HepG2 (cell line): ENCODE measurements around the gene SP9. TPM values are rescaled to one million over a fixed set of nuclear protein-coding genes. Genes with fewer than 3 reads are reported as not detected.

Source experiments
- ATAC-seq: fragments of 200-7000 bp; cut with Tn5 transposase; 3 replicates; pipeline ENCODE4 v1.9.1; 2020; ENCODE audit warnings: mild to moderate bottlenecking, moderate library complexity
- BruUV-seq: library from RNA; stranded (reverse); fragments of 400-500 nt; replicated peaks from 2 replicates; lab custom pipeline; 2021; lab: Mats Ljungman, UMichigan
- CTCF ChIA-PET: fragments of 300-600 bp; formaldehyde crosslinking; extraction: SDS; loops from one replicate; lab custom pipeline; 2021; ENCODE audit warnings: low total read pairs, inconsistent platforms, low intra/inter-chr PET ratio; lab: Yijun Ruan, JAX
- POLR2A ChIA-PET: fragments of 350-600 bp; sonication (Branson Sonifier 250); formaldehyde crosslinking; loops from one replicate; lab custom pipeline; 2020; ENCODE audit warnings: antibody characterized with exemption, inconsistent platforms; lab: Yijun Ruan, JAX
- DNase-seq: peaks from one replicate; pipeline ENCODE4 v3.0.0-alpha.2; 2015; ENCODE audit warnings: low spot score
- FAIRE-seq: peaks from 3 replicates; lab custom pipeline; 2011; peaks lifted over from hg19 to GRCh38; lab: Jason Lieb, UNC
- H2AFZ ChIP-seq: one replicate; pipeline ENCODE4 v1.6.1; 2011; ENCODE audit warnings: low read length, inconsistent platforms
- H3K27ac ChIP-seq: fragments of 300-600 bp; 3 replicates; pipeline ENCODE4 v1.8.0; 2011; ENCODE audit warnings: mixed run types, mild to moderate bottlenecking, mixed read lengths, low read length, inconsistent platforms; ENCODE audit not compliant: insufficient read depth; ENCODE audit errors: extremely low read length
- H3K27me3 ChIP-seq, 2 experiments: fragments of 200-600 bp in 1 of 2; 2 replicates in 1 of 2; 3 replicates in 1 of 2; pipeline versions ENCODE4 v1.6.0 to v1.8.0; 2011; ENCODE audit warnings: low read length in 2 of 2, mild to moderate bottlenecking in 2 of 2, moderate library complexity in 2 of 2, inconsistent platforms in 1 of 2; ENCODE audit not compliant: insufficient read depth in 2 of 2, control insufficient read depth in 1 of 2
- H3K36me3 ChIP-seq, 2 experiments: fragments of 200-600 bp in 1 of 2; replicated peaks in 1 of 2; 2 replicates in 1 of 2; 3 replicates in 1 of 2; pipeline versions ENCODE4 v1.5.1 to v1.8.0; 2011; ENCODE audit warnings: low read length in 2 of 2, inconsistent platforms in 1 of 2; ENCODE audit not compliant: insufficient read depth in 2 of 2, control insufficient read depth in 1 of 2
- H3K4me1 ChIP-seq: 2 replicates; pipeline ENCODE4 v1.5.1; 2012; ENCODE audit warnings: low read length, inconsistent platforms; ENCODE audit not compliant: insufficient read depth
- H3K4me2 ChIP-seq: 2 replicates; pipeline ENCODE4 v1.6.0; 2011; ENCODE audit warnings: low read depth, low read length, inconsistent platforms
- H3K4me3 ChIP-seq, 3 experiments: fragments of 200-600 bp in 1 of 3; sonication (generic), shearing (Covaris generic) in 1 of 3; replicated peaks in 1 of 3; 2 replicates each; pipeline ENCODE4 v1.5.1; 2011 to 2016; ENCODE audit warnings: low read length in 3 of 3, inconsistent platforms in 2 of 3, low read depth in 2 of 3, mild to moderate bottlenecking in 2 of 3, control low read depth in 1 of 3, mixed read lengths in 1 of 3; ENCODE audit not compliant: insufficient read depth in 1 of 3
- H3K79me2 ChIP-seq: one replicate; pipeline ENCODE4 v1.6.1; 2011; ENCODE audit warnings: low read length, inconsistent platforms; ENCODE audit not compliant: insufficient read depth
- H3K9ac ChIP-seq: 2 replicates; pipeline ENCODE4 v1.6.0; 2011; ENCODE audit warnings: mild to moderate bottlenecking, low read depth, low read length, inconsistent platforms; ENCODE audit not compliant: insufficient read depth
- H3K9me3 ChIP-seq: 2 replicates; pipeline ENCODE4 v1.5.1; 2012; ENCODE audit warnings: mild to moderate bottlenecking, low read length
- H4K20me1 ChIP-seq: 2 replicates; pipeline ENCODE4 v1.6.0; 2011; ENCODE audit warnings: inconsistent platforms, mild to moderate bottlenecking, low read length, moderate library complexity; ENCODE audit not compliant: insufficient read depth
- HDAC1 ChIP-seq: sonication (generic); formaldehyde crosslinking; IDR thresholded peaks from 2 replicates; pipeline ENCODE4 v1.5.1; 2020; ENCODE audit warnings: mild to moderate bottlenecking, missing genetic modification reagents
- RARA ChIP-seq: IDR thresholded peaks from 2 replicates; pipeline ENCODE4 v1.6.1; 2016; ENCODE audit warnings: missing genetic modification reagents, missing compliant biosample characterization
- ZFP91 ChIP-seq: sonication (generic); formaldehyde crosslinking; IDR thresholded peaks from 2 replicates; pipeline ENCODE4 v1.9.0; 2022; ENCODE audit warnings: missing genetic modification reagents, mild to moderate bottlenecking, borderline replicate concordance
- ZNF24 ChIP-seq: fragments of 450-650 bp; IDR thresholded peaks from 2 replicates; pipeline ENCODE4 v1.6.1; 2017; ENCODE audit warnings: antibody characterized with exemption, mild to moderate bottlenecking
- ZNF3 ChIP-seq: IDR thresholded peaks from 2 replicates; pipeline ENCODE4 v1.7.0; 2017; ENCODE audit warnings: inconsistent platforms
- ZNF646 ChIP-seq: sonication (generic); formaldehyde crosslinking; IDR thresholded peaks from 2 replicates; pipeline ENCODE4 v1.9.0; 2021; ENCODE audit warnings: mild to moderate bottlenecking, missing genetic modification reagents
- WGBS: methylation state at CpG from one replicate; pipeline ENCODE4 v1.1.6; 2017; ENCODE audit warnings: low lambda C conversion rate; 5-methylcytosine and 5-hydroxymethylcytosine counted together
- in situ Hi-C: cut with HindIII; loops from 2 replicates; pipeline ENCODE4 v1.10.0; 2017; ENCODE audit warnings: low pct_unique_long_range_greater_than_20kb; ENCODE audit not compliant: extremely low pct_ligation_motif_present
- intact Hi-C: fragments of 100-400 bp; cut with micrococcal nuclease; formaldehyde crosslinking; loops from one replicate; pipeline ENCODE4 v1.10.0; 2022; ENCODE audit not compliant: unreplicated experiment
- polyA plus RNA-seq, 8 experiments: library from polyadenylated mRNA; depleted of rRNA in 3 of 8; stranded (reverse) in 7 of 8; unstranded in 1 of 8; fragments of >200 nt; fragmentation: Illumina TruSeq in 4 of 8; extraction: Trizol in 4 of 8; gene quantifications; 2 replicates each; pipeline versions ENCODE4 v1.2.1 to v1.2.3, GENCODE V29; 2011 to 2016; ENCODE audit warnings: low read depth in 4 of 8, missing spikeins in 1 of 8, mixed read lengths in 1 of 8; ENCODE audit not compliant: insufficient read depth in 1 of 8
- total RNA-seq, 5 experiments: library from RNA; depleted of rRNA; stranded (reverse); fragments of >200 nt; fragmentation: Illumina TruSeq; extraction: Trizol; gene quantifications; 2 replicates each; pipeline ENCODE4 v1.2.3, GENCODE V29; 2016; ENCODE audit warnings: low read depth in 1 of 5
- TF ChIP-seq, protein P1 (sequence below): sonication (generic); formaldehyde crosslinking; IDR thresholded peaks from 2 replicates; pipeline ENCODE4 v1.5.1; 2020; ENCODE audit warnings: mild to moderate bottlenecking, missing genetic modification reagents, moderate library complexity

Gene SP9
- total and polyA plus RNA-seq, 2 of the 13 experiments (the other 11 are each of a cell fraction or from before 2014, with no cell fraction given) = not detected

- CTCF ChIA-PET = no interaction called here
- Histone ChIP-seq H3K79me2 (no peaks in the 10 kb centered on the region), H3K9me3 (no peaks in the 10 kb centered on the region), H3K27me3 (peaks cover 18 to 89% of the 10 kb centered on the region in 2 experiments), H3K4me3 (peak overlapping the region; percentile 35 to 72 (median 63)), H3K36me3 (no peaks in the 10 kb centered on the region), H3K4me1 (peaks cover 56% of the 10 kb centered on the region), H2AFZ (no peak overlapping the region), H4K20me1 (peaks cover 3% of the 10 kb centered on the region; the same call in 1 of the 2 replicates), H3K27ac (no peak overlapping the region), H3K4me2 (peak overlapping the region; percentile 98), H3K9ac (no peak overlapping the region)
- in situ Hi-C loops = loop anchor here (5.0 kb wide), 1 partner anchor 86 kb away; the partner anchor contains the start of gene OLA1
- POLR2A ChIA-PET = interaction anchor here (1.2 kb wide), 1 partner anchor 62 kb away, joined by 3 read pairs; the partner anchor contains the start of gene SCRN3
- intact Hi-C loops = loop anchor here (1.0 to 5.0 kb wide), 2 partner anchors 86 to 262 kb away; partner anchors contain the start of gene OLA1
- BruUV-seq = no TSS peak
- FAIRE-seq = no peak
- DNase-seq = no peak
- 6% methylated on average over 38 of the region's 41 CpGs for WGBS
- peak; percentile 11 for ATAC-seq
- TF ChIP-seq ZNF24 (no peak), ZFP91 (CRISPR knock-in tag) (0 out of 2 replicates have a peak, but pooled peaks have one; percentile 50), HDAC1 (peak; percentile 30; the same call in 1 of the 2 replicates), RARA (CRISPR knock-in tag) (peak; percentile 61), ZNF3 (CRISPR knock-in tag) (no peak), ZNF646 (CRISPR knock-in tag) (peak; percentile 64)
- TF ChIP-seq, protein P1, sequence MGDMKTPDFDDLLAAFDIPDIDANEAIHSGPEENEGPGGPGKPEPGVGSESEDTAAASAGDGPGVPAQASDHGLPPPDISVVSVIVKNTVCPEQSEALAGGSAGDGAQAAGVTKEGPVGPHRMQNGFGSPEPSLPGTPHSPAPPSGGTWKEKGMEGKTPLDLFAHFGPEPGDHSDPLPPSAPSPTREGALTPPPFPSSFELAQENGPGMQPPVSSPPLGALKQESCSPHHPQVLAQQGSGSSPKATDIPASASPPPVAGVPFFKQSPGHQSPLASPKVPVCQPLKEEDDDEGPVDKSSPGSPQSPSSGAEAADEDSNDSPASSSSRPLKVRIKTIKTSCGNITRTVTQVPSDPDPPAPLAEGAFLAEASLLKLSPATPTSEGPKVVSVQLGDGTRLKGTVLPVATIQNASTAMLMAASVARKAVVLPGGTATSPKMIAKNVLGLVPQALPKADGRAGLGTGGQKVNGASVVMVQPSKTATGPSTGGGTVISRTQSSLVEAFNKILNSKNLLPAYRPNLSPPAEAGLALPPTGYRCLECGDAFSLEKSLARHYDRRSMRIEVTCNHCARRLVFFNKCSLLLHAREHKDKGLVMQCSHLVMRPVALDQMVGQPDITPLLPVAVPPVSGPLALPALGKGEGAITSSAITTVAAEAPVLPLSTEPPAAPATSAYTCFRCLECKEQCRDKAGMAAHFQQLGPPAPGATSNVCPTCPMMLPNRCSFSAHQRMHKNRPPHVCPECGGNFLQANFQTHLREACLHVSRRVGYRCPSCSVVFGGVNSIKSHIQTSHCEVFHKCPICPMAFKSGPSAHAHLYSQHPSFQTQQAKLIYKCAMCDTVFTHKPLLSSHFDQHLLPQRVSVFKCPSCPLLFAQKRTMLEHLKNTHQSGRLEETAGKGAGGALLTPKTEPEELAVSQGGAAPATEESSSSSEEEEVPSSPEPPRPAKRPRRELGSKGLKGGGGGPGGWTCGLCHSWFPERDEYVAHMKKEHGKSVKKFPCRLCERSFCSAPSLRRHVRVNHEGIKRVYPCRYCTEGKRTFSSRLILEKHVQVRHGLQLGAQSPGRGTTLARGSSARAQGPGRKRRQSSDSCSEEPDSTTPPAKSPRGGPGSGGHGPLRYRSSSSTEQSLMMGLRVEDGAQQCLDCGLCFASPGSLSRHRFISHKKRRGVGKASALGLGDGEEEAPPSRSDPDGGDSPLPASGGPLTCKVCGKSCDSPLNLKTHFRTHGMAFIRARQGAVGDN (CRISPR knock-in tag) = peak; percentile 44
These were observed 1.1 kb upstream of the SP9 start for GRCh38 chr2:174333372-174334277.
